ENCODE data around the gene CISH.

DNA sequence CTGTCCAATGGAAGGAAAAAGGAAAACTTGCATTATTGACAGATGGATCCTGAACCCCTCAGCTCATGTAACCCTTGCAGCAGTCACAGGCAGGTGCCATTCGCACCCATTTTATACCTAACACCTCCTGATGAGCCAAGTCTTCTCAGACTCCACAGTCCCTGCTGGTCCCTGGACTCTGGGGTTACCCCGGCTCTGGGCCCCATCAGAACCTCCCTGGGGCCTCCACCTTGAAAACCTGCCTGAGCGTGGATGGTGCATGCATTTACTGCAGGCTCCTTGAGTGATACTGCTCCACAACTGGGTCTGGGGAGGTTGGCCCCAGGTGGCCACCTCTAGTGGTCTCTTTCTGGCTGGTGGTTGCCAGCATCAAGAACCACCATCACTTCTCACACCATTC, 47.3 kb upstream of the CISH start:
- TF ChIP-seq POLR2A (IDR thresholded peaks at IDR 0.05; ENCODE audit: low read depth, low read length) (no peak), POLR2AphosphoS5 (IDR thresholded peaks at IDR 0.05; ENCODE audit: low read depth, low read length) (no peak), TAF1 (IDR thresholded peaks at IDR 0.05; ENCODE audit: borderline replicate concordance, low read depth, low read length) (no peak)

Data from GM12892 (cell line).